ENCODE data around the gene TENM4.

Gene TENM4

DNA sequence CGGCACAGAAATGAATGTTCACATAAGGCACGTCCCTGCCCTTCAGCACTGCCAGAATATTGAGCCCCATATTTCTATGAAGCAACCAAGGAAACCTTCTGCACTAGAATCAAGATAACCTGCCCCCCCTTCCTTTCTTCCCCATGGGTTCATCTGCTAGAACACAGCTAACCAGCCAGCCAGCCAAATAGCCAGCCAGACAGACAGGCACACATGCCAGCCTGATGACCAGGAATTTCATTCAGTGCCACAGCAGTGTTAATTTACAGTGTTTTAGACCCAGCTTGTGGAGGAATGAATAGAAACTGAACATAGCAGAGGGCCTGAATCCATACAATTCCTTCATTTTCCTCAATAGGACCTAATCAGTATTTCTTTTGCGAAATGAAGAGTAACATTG lies 57.0 kb downstream of the TENM4 start:
- no peaks in the 10 kb centered on the region for H3K36me3 ChIP-seq (replicated peaks)
- DNase-seq (ENCODE audit: low spot score in 2 of 2): no peak
- H3K4me3 ChIP-seq: no peak overlapping the region
- no peaks in the 10 kb centered on the region for H3K9me3 ChIP-seq
- peaks cover 13% of the 10 kb centered on the region for H3K4me1 ChIP-seq
- no peaks in the 10 kb centered on the region for H3K27me3 ChIP-seq (ENCODE audit: low read depth)
- in situ Hi-C loops (cut with MboI; ENCODE audit: low sequenced_read_pairs): no loop called here

DNA sequence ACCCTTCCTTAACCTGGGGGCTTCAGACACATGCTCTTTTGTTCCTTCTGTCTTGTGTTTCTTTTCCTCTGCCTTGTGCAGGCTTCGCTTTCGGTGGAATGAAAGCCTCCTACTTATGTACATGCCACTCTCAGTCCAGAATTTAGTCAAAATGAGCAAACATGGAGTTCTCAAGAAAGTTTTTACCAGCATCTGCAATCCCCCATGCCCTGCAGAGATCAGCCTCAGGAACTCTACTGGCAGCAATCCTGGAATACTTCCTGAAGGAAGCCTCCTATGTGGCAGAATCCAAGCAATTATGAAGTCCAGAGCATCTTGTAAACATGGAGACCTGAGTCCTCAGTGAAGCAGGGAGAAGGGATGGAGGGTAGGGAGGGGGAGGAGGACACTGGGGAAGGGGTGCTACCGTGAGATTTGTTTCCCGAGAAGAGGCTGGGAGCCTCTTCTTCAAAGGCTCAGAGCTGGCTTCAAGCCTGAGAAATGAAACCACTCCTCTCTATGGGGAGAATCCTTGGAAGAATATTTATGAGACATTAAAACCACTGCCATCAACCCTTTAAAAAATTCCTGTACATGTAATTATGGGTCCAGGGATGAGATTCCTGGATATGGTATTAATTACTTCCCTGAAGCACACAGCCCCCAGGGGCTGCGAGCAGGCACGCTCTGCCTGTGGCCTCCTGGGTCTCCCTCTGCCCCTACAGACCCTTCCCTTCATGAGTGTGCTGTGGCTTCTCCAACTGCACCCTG lies 58.4 kb downstream of the TENM4 start:
- H3K9me3 ChIP-seq: no peaks in the 10 kb centered on the region
- in situ Hi-C loops (cut with MboI; ENCODE audit: low sequenced_read_pairs): no loop called here
- peaks cover 14% of the 10 kb centered on the region for H3K4me1 ChIP-seq
- no peaks in the 10 kb centered on the region for H3K27me3 ChIP-seq (ENCODE audit: low read depth)
- no peak overlapping the region for H3K4me3 ChIP-seq
- no peak for DNase-seq (ENCODE audit: low spot score in 2 of 2)
- H3K36me3 ChIP-seq (replicated peaks): no peaks in the 10 kb centered on the region

DNA sequence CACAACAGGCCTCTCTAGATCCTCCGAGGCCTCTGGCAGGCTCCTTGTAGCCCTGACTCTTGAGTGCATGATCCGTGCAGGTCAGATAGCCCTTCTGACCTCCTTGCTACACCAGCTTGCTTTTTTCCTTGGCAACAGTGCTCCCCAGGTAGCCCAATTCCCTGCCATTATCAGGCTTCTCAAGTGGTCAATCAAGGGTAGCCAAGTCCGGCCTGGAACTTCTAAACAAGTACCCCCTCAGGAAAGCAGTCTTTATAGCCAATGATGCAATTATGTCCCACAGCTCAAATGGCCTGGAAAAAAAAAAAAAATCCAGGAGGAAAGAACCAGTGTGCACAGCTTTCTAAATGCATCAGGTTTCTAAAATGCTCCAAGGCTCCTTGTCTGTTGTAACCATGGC lies 59.8 kb downstream of the TENM4 start:
- DNase-seq (ENCODE audit: low spot score in 2 of 2): no peak
- in situ Hi-C loops (cut with MboI; ENCODE audit: low sequenced_read_pairs): no loop called here
- Histone ChIP-seq H3K9me3 (peaks cover 2% of the 10 kb centered on the region; the same call in 1 of the 2 replicates), H3K4me3 (no peak overlapping the region), H3K36me3 (replicated peaks) (no peaks in the 10 kb centered on the region; the same call in 1 of the 2 replicates), H3K27me3 (ENCODE audit: low read depth) (no peaks in the 10 kb centered on the region), H3K4me1 (peaks cover 14% of the 10 kb centered on the region)

DNA sequence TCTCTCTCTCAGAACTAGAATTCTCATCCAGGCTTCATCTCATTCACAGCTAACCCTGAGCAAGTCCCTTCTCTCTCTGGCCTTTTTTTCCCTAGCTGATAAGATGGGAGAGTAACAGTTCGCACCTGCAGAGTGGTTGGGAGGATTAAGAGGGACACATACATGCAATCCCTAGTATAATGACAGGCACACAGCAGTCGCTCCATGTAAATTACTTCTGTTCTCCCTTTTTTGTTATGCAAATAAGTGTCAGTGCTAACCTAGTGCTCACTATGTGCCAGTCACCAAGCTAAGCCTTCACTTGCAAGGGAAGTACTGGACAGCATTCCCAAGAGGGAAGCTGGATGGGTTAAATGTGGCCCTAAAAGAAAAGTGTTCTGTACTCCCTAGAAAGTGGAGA lies 63.4 kb downstream of the TENM4 start:
- no peak overlapping the region for H3K4me3 ChIP-seq
- no peaks in the 10 kb centered on the region for H3K27me3 ChIP-seq (ENCODE audit: low read depth)
- in situ Hi-C loops (cut with MboI; ENCODE audit: low sequenced_read_pairs): no loop called here
- peak; percentile 37 to 78 for DNase-seq (ENCODE audit: low spot score in 2 of 2)
- H3K4me1 ChIP-seq: peaks cover 30% of the 10 kb centered on the region
- no peaks in the 10 kb centered on the region; the same call in 1 of the 2 replicates for H3K36me3 ChIP-seq (replicated peaks)
- peaks cover 2% of the 10 kb centered on the region; the same call in 1 of the 2 replicates for H3K9me3 ChIP-seq

DNA sequence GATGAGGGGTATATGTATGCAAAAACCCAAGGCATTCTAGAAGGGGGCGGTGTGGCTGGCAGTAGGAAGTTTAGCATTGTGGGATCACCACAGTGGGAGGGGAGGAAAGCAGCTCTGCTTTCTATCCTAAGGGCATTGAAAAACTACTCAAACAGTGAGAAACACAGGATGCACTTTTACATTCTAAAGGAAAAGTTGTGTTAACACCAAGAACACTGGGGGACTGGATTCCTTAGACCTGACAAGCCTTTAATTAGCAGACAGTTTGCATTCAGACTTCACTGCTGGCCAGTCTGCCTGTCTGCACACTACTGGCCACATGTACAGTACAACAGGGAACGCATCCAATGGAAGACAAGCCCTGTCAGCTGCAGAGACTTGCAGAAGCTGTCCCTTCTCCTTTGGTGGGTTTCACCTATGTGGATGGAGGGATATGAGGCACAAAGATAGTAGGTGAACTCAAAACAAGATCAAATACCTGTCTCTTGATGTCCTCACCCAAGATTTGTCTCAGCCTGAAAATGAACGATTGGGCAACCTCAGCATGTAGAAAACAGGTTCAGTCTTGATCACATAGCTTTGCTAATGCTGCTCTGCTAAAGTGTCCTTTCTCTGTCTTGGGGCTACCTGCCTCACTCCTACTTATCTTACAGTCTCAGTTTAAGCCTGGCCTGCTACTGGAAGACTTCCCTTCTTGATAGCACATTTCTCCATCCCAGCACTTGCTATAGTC lies 64.8 kb downstream of the TENM4 start:
- H3K36me3 ChIP-seq (replicated peaks): no peaks in the 10 kb centered on the region; the same call in 1 of the 2 replicates
- peaks cover 2% of the 10 kb centered on the region; the same call in 1 of the 2 replicates for H3K9me3 ChIP-seq
- in situ Hi-C loops (cut with MboI; ENCODE audit: low sequenced_read_pairs): no loop called here
- no peak overlapping the region for H3K4me3 ChIP-seq
- DNase-seq (ENCODE audit: low spot score in 2 of 2): peak in 1 of 2 experiments; percentile 23
- H3K27me3 ChIP-seq (ENCODE audit: low read depth): no peaks in the 10 kb centered on the region
- H3K4me1 ChIP-seq: peaks cover 30% of the 10 kb centered on the region

DNA sequence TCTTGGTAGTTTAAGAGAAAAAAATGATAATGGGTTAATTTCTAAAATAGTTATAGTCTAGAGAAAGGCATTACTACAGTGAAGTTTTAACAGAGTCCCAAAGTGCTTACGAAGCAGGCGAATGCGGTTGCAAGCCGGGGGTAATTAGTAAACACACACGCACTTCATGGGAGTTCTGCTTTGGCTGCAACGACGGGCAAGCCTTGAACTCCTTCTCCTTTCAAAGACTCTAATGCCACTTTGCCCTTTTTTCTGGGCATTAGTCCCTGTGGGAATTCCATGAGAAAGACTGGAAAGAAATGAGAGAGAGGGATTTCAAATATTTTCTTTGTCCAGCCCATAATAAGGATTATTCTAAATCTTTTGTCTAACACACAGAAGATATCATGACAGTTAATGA lies 66.1 kb downstream of the TENM4 start:
- peaks cover 30% of the 10 kb centered on the region for H3K4me1 ChIP-seq
- in situ Hi-C loops (cut with MboI; ENCODE audit: low sequenced_read_pairs): no loop called here
- no peaks in the 10 kb centered on the region; the same call in 1 of the 2 replicates for H3K36me3 ChIP-seq (replicated peaks)
- DNase-seq (ENCODE audit: low spot score in 2 of 2): peak; percentile 24 to 26
- peaks cover 2% of the 10 kb centered on the region; the same call in 1 of the 2 replicates for H3K9me3 ChIP-seq
- H3K27me3 ChIP-seq (ENCODE audit: low read depth): no peaks in the 10 kb centered on the region
- H3K4me3 ChIP-seq: no peak overlapping the region

DNA sequence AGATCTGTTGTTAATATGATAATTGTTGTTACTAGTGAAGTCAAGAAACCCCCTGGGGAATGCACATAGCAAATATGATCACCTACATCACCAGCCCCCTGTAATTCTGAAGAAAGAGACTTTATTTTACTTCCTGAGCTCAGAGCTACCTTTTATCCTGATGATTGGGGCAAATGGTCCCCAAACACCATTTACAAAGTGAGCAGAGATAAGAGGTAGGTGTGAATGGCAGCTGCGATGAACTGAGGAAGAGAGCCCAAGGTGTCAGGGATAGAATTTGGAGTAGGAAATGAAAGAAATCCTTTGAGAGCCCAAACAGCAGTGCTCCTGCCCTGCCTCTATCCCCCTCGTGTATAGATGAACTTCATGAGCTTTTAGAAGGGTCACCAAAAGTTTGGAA lies 69.1 kb downstream of the TENM4 start:
- Histone ChIP-seq H3K27me3 (ENCODE audit: low read depth) (no peaks in the 10 kb centered on the region), H3K9me3 (no peaks in the 10 kb centered on the region), H3K4me1 (peaks cover 19% of the 10 kb centered on the region), H3K36me3 (replicated peaks) (no peaks in the 10 kb centered on the region; the same call in 1 of the 2 replicates), H3K4me3 (no peak overlapping the region)
- in situ Hi-C loops (cut with MboI; ENCODE audit: low sequenced_read_pairs): no loop called here
- no peak for DNase-seq (ENCODE audit: low spot score in 2 of 2)

DNA sequence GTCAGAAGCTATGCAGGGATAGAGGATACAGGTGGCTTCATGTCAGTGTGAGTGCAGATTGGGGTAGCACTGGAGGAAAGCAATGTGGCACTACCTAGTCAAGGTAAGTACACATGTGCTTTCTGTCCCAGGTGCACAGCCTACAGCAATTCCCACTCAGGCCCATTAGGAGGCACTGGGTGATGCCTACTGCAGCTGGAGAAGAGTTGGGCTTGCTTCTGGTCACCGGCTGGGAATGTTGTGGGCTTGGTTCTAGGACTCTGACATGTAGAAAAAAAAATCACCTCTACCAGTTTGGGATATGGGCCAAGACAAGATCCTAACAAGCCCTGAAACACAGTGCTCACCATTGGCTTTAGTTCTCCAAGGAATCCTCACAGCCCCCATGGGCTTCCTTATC lies 69.7 kb downstream of the TENM4 start:
- no peak for DNase-seq (ENCODE audit: low spot score in 2 of 2)
- Histone ChIP-seq H3K27me3 (ENCODE audit: low read depth) (no peaks in the 10 kb centered on the region), H3K36me3 (replicated peaks) (no peaks in the 10 kb centered on the region; the same call in 1 of the 2 replicates), H3K9me3 (no peaks in the 10 kb centered on the region), H3K4me3 (no peak overlapping the region), H3K4me1 (peaks cover 16% of the 10 kb centered on the region)
- in situ Hi-C loops (cut with MboI; ENCODE audit: low sequenced_read_pairs): no loop called here

DNA sequence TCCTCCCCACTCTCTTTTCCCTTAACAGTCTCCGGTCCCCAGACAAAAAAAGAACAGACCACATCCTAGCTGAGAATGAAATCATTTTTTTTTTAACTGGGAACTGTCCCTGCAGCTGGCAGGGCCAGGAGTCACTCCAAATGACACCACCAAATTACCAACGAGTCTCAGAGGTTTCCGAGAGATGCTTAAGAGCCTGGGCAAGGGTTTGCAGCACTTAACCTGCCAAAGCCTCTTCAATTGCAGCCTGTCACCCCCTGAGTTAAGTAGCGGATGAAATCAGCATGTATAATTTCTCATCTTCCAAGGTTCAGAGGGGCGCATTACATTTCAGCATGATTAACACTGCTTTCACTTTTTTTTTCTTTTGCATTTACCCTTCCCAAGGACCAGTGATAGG lies 71.8 kb downstream of the TENM4 start:
- no peaks in the 10 kb centered on the region for H3K9me3 ChIP-seq
- H3K4me3 ChIP-seq: no peak overlapping the region
- in situ Hi-C loops (cut with MboI; ENCODE audit: low sequenced_read_pairs): no loop called here
- H3K4me1 ChIP-seq: no peaks in the 10 kb centered on the region
- DNase-seq (ENCODE audit: low spot score in 2 of 2): no peak
- H3K36me3 ChIP-seq (replicated peaks): no peaks in the 10 kb centered on the region
- H3K27me3 ChIP-seq (ENCODE audit: low read depth): no peaks in the 10 kb centered on the region

DNA sequence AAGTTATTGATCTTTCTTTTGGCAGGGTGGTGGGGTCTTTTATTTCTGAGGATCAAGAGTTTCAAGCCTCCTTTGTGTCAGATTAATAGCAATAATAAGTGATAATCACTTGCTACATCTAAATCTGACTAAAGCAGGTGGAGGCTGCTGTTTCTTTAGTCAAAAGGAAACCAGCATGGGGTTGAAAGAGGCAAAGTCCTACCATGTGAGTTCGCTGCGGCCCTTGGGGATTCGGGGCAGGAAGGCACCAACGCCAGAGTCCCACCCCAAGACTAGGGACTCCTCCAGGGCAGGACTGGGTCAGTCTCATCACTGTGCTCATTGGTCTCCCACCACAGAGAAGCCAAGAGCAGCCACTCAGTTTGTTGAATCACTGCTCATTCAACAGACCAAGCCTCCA lies 73.0 kb downstream of the TENM4 start:
- in situ Hi-C loops (cut with MboI; ENCODE audit: low sequenced_read_pairs): no loop called here
- H3K4me3 ChIP-seq: no peak overlapping the region
- no peaks in the 10 kb centered on the region for H3K4me1 ChIP-seq

DNA sequence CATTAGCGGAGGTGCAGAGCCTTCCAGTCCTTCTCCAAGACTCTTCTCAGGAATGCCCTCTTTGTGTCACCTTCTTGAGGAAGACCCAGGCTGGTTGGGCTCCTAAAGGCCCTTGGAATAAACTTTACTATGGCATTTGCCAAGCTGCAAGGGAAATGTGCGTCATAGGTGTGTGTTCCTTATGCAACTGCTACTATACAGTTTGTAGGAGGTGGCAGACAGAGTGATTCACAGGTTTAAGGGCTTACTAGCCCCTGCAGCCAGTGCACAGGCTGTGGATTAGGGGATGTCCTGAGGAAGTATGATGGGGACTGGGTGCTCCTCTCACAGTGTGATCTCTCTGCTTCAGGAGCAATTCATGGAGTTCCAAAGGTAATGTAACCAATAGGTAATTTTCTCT lies 74.6 kb downstream of the TENM4 start:
- no peak overlapping the region for H3K4me3 ChIP-seq
- H3K9me3 ChIP-seq: no peaks in the 10 kb centered on the region
- in situ Hi-C loops (cut with MboI; ENCODE audit: low sequenced_read_pairs): no loop called here
- H3K36me3 ChIP-seq (replicated peaks): no peaks in the 10 kb centered on the region
- H3K27me3 ChIP-seq (ENCODE audit: low read depth): no peaks in the 10 kb centered on the region
- H3K4me1 ChIP-seq: no peaks in the 10 kb centered on the region
- no peak for DNase-seq (ENCODE audit: low spot score in 2 of 2)

More for the DNA sequence above, 73.0 kb downstream of the TENM4 start:
- Histone ChIP-seq H3K9me3 (no peaks in the 10 kb centered on the region), H3K36me3 (replicated peaks) (no peaks in the 10 kb centered on the region), H3K27me3 (ENCODE audit: low read depth) (no peaks in the 10 kb centered on the region)
- no peak for DNase-seq (ENCODE audit: low spot score in 2 of 2)

DNA sequence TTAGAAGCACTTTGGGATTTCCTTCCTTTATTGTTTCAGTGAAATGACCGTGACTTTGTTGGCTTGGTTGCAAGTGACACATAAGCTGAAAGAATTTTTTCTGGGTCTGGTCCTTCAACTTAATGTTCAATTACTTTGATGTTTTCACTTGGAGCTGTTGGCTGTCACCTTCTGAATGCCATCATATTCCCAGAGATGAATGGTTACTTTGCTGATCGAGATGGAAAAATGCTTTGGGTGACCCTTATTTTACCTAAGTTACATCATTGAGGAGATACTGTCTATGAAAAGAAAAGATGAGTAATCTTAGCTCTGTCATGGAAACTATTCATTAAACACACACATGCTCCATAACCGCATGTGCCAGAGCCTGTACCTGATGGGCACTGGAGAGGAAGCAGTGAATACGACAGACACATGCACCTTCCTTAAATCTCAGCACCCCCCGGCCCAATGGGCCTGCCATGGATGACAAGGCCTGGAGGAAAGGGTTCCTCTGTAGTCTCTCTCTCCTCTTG lies 76.9 kb downstream of the TENM4 start:
- no peaks in the 10 kb centered on the region for H3K9me3 ChIP-seq
- no peaks in the 10 kb centered on the region for H3K36me3 ChIP-seq (replicated peaks)
- H3K4me3 ChIP-seq: no peak overlapping the region
- no peaks in the 10 kb centered on the region for H3K27me3 ChIP-seq (ENCODE audit: low read depth)
- no peak for DNase-seq (ENCODE audit: low spot score in 2 of 2)
- in situ Hi-C loops (cut with MboI; ENCODE audit: low sequenced_read_pairs): no loop called here
- H3K4me1 ChIP-seq: no peaks in the 10 kb centered on the region

DNA sequence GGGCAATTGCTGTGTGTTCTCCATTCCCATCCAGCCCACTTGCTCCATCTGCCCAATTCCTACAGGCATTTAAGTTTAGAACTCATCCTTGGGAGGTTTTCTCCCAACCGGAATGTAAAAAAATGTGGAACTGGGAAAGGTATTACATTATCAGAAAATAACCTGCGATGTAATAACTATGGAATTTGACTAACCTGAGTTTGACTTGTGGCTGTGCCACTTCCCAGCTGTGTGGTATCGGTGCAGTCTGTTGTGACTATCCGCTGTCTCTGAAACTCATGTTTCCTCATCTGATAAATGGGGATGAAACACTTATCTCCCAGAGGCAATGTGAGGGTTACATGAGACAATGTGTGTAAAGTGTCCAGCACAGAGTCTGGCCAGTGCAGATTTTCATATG lies 77.6 kb downstream of the TENM4 start:
- Histone ChIP-seq H3K4me3 (no peak overlapping the region), H3K27me3 (ENCODE audit: low read depth) (no peaks in the 10 kb centered on the region), H3K4me1 (no peaks in the 10 kb centered on the region), H3K9me3 (no peaks in the 10 kb centered on the region), H3K36me3 (replicated peaks) (no peaks in the 10 kb centered on the region)
- in situ Hi-C loops (cut with MboI; ENCODE audit: low sequenced_read_pairs): no loop called here
- DNase-seq (ENCODE audit: low spot score in 2 of 2): no peak

DNA sequence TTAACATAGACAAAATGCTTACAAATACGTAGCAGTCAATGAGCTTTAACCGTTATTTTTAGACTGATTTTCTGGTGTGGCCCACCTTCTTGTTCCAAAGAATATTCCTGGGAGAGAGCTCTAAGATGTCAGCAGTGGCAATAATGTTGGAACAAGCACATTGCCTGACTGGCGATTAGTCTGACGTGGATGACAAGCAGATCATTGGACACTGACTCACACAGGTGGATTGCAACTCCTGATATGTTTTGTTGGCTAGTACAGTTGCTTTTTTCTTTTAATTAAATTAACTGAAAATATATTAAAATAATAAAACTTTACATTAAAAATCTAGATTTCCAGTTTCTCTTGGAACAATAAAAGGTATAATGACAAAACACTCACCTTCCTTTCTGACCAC lies 78.0 kb downstream of the TENM4 start:
- Histone ChIP-seq H3K4me1 (no peaks in the 10 kb centered on the region), H3K36me3 (replicated peaks) (no peaks in the 10 kb centered on the region)

More for the DNA sequence above, 78.0 kb downstream of the TENM4 start:
- Histone ChIP-seq H3K9me3 (no peaks in the 10 kb centered on the region), H3K4me3 (no peak overlapping the region), H3K27me3 (ENCODE audit: low read depth) (no peaks in the 10 kb centered on the region)
- DNase-seq (ENCODE audit: low spot score in 2 of 2): no peak
- in situ Hi-C loops (cut with MboI; ENCODE audit: low sequenced_read_pairs): no loop called here

Measured in HAP-1 (cell line).